T-helper 1 cell treated with Interleukin-12 subunit alpha and Interleukin-12 subunit beta and Interleukin-4 antibody, amounts not matched to agents 30 ng/mL and 1 ng/mL, for 36 hours (primary cell): Measurements from ENCODE around the gene COL8A2. TPM values are rescaled to one million over a fixed set of nuclear protein-coding genes. Genes with fewer than 3 reads are reported as not detected.

Experiments used
- intact Hi-C: fragments of 100-400 bp; cut with micrococcal nuclease; formaldehyde crosslinking; loops from one replicate; pipeline ENCODE4 v1.15.1; 2024
- total RNA-seq: library from RNA; stranded (reverse); gene quantifications from 2 replicates; pipeline ENCODE4 v1.2.3, GENCODE V29; 2022

COL8A2 gene
- total RNA-seq, 1 donor from 2014 or later, result not detected

DNA sequence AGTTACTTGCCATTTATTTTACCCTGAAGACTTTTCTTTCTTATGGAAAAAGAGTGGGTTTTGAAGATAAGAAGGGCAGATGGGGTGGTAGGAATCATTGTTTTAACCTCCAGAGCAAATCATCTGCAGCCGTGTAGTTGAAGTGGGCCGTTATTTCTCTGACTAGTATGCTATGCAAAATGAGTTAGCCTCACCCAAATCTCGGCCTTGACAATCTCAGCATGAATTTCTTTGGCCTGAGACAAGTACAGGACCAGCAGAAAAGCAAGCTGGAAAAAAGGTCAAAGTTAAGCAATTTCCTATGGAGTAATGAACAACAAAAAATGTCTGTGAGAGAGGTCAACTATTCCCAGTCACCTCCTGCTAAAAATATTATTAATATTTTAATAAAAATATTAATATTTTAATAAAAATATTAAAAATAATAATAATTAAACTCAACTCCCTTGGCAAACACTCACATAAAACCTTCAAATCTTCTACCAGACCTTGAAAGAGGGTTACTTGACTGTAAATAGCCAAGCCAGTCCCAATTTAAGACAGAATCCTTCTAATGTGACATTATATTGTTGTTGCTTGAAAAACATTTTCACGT lies 47.9 kb downstream of the COL8A2 start:
- intact Hi-C loops, result no loop called here

DNA sequence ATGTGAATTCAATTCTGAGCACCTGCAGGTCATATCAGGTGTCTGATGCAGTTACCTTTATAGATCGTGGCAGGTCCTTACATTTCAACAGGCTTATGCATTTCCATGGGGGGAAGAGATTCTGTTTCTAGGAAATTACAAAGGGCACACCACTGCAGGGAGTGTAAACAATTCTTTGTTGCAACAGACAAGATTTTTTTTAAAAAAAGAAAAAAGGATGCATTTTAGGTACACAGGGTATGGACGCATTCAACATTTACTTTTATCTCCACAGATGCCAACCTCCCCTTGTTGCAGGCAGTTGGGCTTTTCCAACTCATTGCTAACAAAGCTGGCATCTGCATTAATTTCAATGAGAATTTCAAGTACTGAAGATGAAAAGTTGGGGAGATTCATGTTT lies 54.7 kb downstream of the COL8A2 start:
- intact Hi-C loops, result no loop called here

DNA sequence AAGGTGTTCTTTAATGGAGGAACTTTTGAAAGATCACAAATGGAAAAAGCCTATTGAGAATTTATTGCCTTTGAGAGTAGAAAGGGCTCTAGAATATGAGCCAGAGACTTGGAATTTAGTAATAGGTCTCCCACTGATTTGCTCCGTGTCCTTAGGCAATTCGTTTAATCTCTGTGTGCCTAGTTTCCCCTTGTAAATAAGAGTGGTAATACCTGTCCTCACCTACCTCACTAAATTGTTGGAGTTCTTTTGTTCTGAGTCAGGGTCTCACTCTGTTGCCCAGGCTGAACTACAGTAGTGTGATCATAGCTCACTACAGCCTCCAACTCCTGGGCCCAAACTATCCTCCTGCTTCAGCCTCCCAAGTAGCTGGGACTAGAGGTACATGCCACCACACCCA lies 56.2 kb downstream of the COL8A2 start:
- intact Hi-C loops, result no loop called here

DNA sequence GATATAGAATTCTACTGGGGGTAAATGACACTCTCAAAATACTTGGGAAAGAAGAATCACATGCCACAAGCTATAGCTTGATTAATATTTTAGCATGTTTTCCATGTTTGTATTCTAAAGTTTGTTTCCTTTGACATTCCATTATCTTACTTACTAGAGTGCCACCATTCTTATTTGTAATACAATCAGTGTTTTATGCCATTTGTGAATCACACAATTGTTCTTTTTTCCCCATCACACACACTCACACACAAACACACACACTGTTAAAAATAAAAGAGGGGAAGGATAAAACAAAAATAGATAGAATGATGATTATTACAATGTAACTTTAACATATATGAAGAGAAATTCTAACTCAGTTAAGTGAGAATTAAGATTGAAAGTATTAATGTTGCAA lies 57.2 kb downstream of the COL8A2 start:
- intact Hi-C loops, result no loop called here

DNA sequence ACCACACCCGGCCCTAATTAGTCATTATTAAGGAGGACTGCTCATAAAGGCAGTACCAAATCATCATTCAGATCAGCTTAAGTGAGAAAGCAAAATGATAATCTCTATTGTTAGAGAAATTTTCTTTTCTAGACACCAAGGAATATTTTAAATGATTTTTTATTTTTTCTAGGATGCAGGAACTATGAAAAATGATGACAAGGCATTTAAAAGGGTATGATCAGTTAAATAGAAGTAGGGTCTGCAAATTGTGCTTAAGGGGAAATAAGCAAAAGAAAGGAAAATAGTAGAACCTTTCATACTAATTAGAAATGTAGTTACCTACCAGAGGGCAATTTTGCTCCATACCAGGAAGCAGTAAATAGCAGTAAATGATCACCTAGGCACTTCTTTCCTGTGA lies 62.7 kb downstream of the COL8A2 start:
- intact Hi-C loops, result no loop called here

DNA sequence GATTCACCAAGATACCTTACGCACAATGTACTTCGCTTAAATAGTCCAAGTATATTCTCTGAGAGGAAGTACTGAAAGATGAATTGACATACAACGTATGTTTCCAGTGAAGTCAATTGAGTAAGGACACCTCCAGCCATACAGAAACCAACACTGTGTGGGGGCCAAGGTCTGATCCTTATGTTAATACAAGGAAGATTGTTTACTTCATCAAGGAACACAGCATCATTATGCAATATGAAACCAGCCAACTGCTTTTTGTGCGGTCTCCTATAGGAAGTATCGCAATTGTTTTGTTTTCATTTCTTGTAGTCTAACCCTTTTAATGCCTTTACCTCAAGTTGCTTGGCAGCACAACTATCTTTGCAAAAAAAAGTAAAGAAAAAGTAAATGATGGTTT lies 69.3 kb downstream of the COL8A2 start:
- intact Hi-C loops, result no loop called here

DNA sequence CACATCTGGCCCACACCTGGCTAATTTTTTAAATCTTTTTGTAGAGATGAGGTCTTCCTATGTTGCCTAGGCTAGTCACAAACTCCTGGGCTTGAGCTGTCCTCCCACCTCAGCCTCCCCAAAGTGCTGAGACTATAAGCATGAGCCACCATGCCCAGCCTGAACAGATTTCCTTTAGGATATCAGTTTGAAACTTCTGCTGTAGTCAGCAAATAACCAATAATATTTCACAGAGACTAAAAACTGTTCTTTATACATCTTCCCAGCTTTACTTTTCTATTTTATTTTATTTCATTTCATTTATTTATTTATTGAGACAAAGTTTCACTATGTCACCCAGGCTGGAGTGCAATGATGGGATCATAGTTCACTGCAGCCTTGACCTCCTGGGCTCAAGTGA lies 71.0 kb downstream of the COL8A2 start:
- intact Hi-C loops, result no loop called here

DNA sequence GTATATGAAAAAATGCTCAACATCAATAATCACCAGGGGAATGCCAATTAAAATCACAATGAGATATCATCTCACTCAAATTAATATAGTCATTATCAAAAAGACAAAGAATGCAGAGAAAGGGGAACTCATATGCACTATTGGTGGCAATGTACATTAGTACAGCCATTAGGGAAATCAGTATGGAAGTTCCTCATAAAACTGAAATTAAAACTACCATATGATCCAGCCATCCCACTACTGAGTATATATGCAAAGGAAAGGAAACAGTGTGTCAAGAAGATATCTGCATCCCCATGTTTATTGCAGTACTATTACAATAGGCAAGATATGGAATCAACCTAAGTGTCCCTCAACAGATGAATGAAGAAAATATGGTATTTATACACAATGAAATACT lies 73.2 kb downstream of the COL8A2 start:
- intact Hi-C loops, result no loop called here

Other genes with a start within 250 kb of the COL8A2 start
- 25.7 and 26.4 TPM in 2 replicates for gene AGO1, start 242.0 kb downstream of the COL8A2 start, total RNA-seq
- gene AGO3, start 194.1 kb downstream of the COL8A2 start, total RNA-seq, result 31.0 and 31.1 TPM in 2 replicates
- gene TEKT2, start 41.1 kb downstream of the COL8A2 start, total RNA-seq, result 0.12 TPM in 1 of 2 replicates, not detected in the other
- gene ADPRS, start 36.3 kb downstream of the COL8A2 start, total RNA-seq, result 24.9 and 27.6 TPM in 2 replicates
- 62.8 and 65.8 TPM in 2 replicates for gene TRAPPC3, start 24.3 kb upstream of the COL8A2 start, total RNA-seq
- gene MAP7D1, start 30.9 kb upstream of the COL8A2 start, total RNA-seq, result 256 and 260 TPM in 2 replicates
- 139 and 146 TPM in 2 replicates for gene THRAP3, start 99.2 kb upstream of the COL8A2 start, total RNA-seq
- 6.5 and 7.2 TPM in 2 replicates for gene SH3D21, start 181.1 kb upstream of the COL8A2 start, total RNA-seq
- 11.6 and 11.9 TPM in 2 replicates for gene EVA1B, start 198.4 kb upstream of the COL8A2 start, total RNA-seq